ENCODE results near the gene CHRM2.

DNA sequence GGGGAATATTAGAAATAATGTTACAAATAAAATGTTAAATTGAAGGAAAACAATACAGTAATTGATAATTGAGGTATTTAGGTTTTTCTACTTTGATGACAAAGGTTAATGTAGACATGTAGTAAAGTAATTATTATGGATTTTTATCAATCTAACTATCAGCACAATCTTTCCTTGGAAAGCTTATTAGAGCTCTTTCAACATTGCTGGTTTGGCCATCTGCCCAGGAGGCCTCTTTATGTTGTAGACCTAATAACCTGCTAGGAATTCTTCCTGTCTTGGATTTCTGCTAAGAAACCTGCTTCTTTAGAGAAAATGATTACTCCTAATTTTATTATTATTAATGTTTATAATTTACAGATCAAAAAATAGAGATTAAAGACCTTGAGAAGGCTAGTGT, 78.9 kb downstream of the CHRM2 start:
- no peak for TF ChIP-seq CTBP1 (IDR thresholded peaks at IDR 0.05; ENCODE audit: borderline replicate concordance)
- TF ChIP-seq L3MBTL2 (conservative IDR thresholded peaks at IDR 0.05), result no peak
- no peak for TF ChIP-seq FOXM1 (IDR thresholded peaks at IDR 0.05; ENCODE audit: borderline replicate concordance)
- TF ChIP-seq SUZ12 (IDR thresholded peaks at IDR 0.05), result no peak
- no peak for TF ChIP-seq HDGF (IDR thresholded peaks at IDR 0.05; ENCODE audit: borderline replicate concordance)
- no peak for TF ChIP-seq SP1 (IDR thresholded peaks at IDR 0.05)
- no peak for TF ChIP-seq BHLHE40 (IDR thresholded peaks at IDR 0.05; ENCODE audit: borderline replicate concordance)
- TF ChIP-seq ZNF384 (IDR thresholded peaks at IDR 0.05), result no peak
- no peak for TF ChIP-seq FOXA1 (IDR thresholded peaks at IDR 0.05)
- no peak for TF ChIP-seq TARDBP (IDR thresholded peaks at IDR 0.05)
- no peak for TF ChIP-seq FOXK2 (IDR thresholded peaks at IDR 0.05)
- TF ChIP-seq, protein P1, sequence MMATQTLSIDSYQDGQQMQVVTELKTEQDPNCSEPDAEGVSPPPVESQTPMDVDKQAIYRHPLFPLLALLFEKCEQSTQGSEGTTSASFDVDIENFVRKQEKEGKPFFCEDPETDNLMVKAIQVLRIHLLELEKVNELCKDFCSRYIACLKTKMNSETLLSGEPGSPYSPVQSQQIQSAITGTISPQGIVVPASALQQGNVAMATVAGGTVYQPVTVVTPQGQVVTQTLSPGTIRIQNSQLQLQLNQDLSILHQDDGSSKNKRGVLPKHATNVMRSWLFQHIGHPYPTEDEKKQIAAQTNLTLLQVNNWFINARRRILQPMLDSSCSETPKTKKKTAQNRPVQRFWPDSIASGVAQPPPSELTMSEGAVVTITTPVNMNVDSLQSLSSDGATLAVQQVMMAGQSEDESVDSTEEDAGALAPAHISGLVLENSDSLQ (IDR thresholded peaks at IDR 0.05), result no peak
- no peak for TF ChIP-seq ARNT (IDR thresholded peaks at IDR 0.05)
